IMR-90 (cell line): ENCODE results near the gene TAS2R3. TPM values are rescaled to one million over a fixed set of nuclear protein-coding genes. Genes with fewer than 3 reads are reported as not detected.

Experiments used
- ATAC-seq: fragments of 200-7000 bp; cut with Tn5 transposase; 2 replicates; pipeline ENCODE4 v1.9.1; 2020; ENCODE audit warnings: low read depth, mild to moderate bottlenecking, moderate library complexity
- BruUV-seq: library from RNA; stranded (reverse); fragments of 400-500 nt; replicated peaks from 2 replicates; lab custom pipeline; 2021; lab: Mats Ljungman, UMichigan
- CTCF ChIA-PET: fragments of 300-600 bp; formaldehyde crosslinking; extraction: SDS; loops from one replicate; lab custom pipeline; 2021; ENCODE audit warnings: antibody characterized with exemption; lab: Yijun Ruan, JAX
- POLR2A ChIA-PET: fragments of 300-600 bp; sonication (Branson Sonifier 250); formaldehyde crosslinking; loops from one replicate; lab custom pipeline; 2022; ENCODE audit warnings: antibody characterized with exemption; ENCODE audit not compliant: unreplicated experiment; lab: Charles Lee
- DNase-seq: peaks from one replicate; pipeline ENCODE4 v3.0.0; 2013
- H2AFZ ChIP-seq: replicated peaks from 2 replicates; pipeline ENCODE3; 2013; ENCODE audit warnings: low read length, mild to moderate bottlenecking; ENCODE audit not compliant: poor library complexity
- H2AK5ac ChIP-seq: 2 replicates; pipeline ENCODE4 v1.6.1; 2013; ENCODE audit warnings: low read depth, low read length, inconsistent platforms
- H2AK9ac ChIP-seq: replicated peaks from 2 replicates; pipeline ENCODE3; 2013; ENCODE audit warnings: mild to moderate bottlenecking, low read depth, low read length, moderate library complexity; ENCODE audit not compliant: poor library complexity
- H2BK120ac ChIP-seq: 2 replicates; pipeline ENCODE4 v1.6.1; 2013; ENCODE audit warnings: low read depth, low read length, inconsistent platforms
- H2BK15ac ChIP-seq: 3 replicates; pipeline ENCODE4 v1.6.1; 2013; ENCODE audit warnings: low read depth, low read length, inconsistent platforms
- H2BK20ac ChIP-seq: 2 replicates; pipeline ENCODE4 v1.6.1; 2013; ENCODE audit warnings: low read depth, mild to moderate bottlenecking, inconsistent platforms, low read length, moderate library complexity
- H2BK5ac ChIP-seq: 2 replicates; pipeline ENCODE4 v1.6.1; 2013; ENCODE audit warnings: mild to moderate bottlenecking, low read depth, low read length, inconsistent platforms; ENCODE audit not compliant: poor library complexity, severe bottlenecking
- H3K14ac ChIP-seq: replicated peaks from 2 replicates; pipeline ENCODE4 v1.6.1; 2013; ENCODE audit warnings: low read depth, low read length, inconsistent platforms
- H3K18ac ChIP-seq: 2 replicates; pipeline ENCODE4 v1.6.1; 2013; ENCODE audit warnings: low read depth, low read length, control low read depth
- H3K23ac ChIP-seq: 2 replicates; pipeline ENCODE4 v1.6.1; 2013; ENCODE audit warnings: low read depth, low read length, inconsistent platforms
- H3K27ac ChIP-seq: 2 replicates; pipeline ENCODE4 v1.5.1; 2013; ENCODE audit warnings: mild to moderate bottlenecking, control low read depth, low read length; ENCODE audit not compliant: insufficient read depth
- H3K27me3 ChIP-seq: 2 replicates; pipeline ENCODE4 v1.6.1; 2013; ENCODE audit warnings: low read length; ENCODE audit not compliant: control insufficient read depth, insufficient read depth
- H3K36me3 ChIP-seq: 2 replicates; pipeline ENCODE4 v1.6.1; 2013; ENCODE audit warnings: low read length, mixed read lengths; ENCODE audit not compliant: control insufficient read depth, insufficient read depth
- H3K4ac ChIP-seq: 2 replicates; pipeline ENCODE4 v1.6.1; 2013; ENCODE audit warnings: low read depth, low read length, inconsistent platforms
- H3K4me1 ChIP-seq: 2 replicates; pipeline ENCODE4 v1.6.1; 2013; ENCODE audit warnings: low read length, mixed read lengths; ENCODE audit not compliant: control insufficient read depth, insufficient read depth
- H3K4me2 ChIP-seq: 2 replicates; pipeline ENCODE4 v1.6.1; 2013; ENCODE audit warnings: low read depth, mild to moderate bottlenecking, control low read depth, low read length, moderate library complexity
- H3K4me3 ChIP-seq: 2 replicates; pipeline ENCODE4 v1.5.1; 2013; ENCODE audit warnings: low read depth, mild to moderate bottlenecking, control low read depth, low read length, moderate library complexity; ENCODE audit not compliant: insufficient read depth
- H3K56ac ChIP-seq: 2 replicates; pipeline ENCODE4 v1.6.1; 2013; ENCODE audit warnings: low read length, inconsistent platforms; ENCODE audit not compliant: insufficient read depth; ENCODE audit errors: extremely low read depth
- H3K79me1 ChIP-seq, 2 experiments: 2 replicates each; pipeline ENCODE4 v1.6.1; 2013; ENCODE audit warnings: low read length in 2 of 2, inconsistent platforms in 1 of 2, low read depth in 1 of 2
- H3K9ac ChIP-seq: 2 replicates; pipeline ENCODE4 v1.6.1; 2013; ENCODE audit warnings: low read depth, low read length, control low read depth
- H3K9me1 ChIP-seq: 2 replicates; pipeline ENCODE4 v1.6.1; 2013; ENCODE audit warnings: low read length, inconsistent platforms; ENCODE audit not compliant: insufficient read depth
- H3K9me3 ChIP-seq: 2 replicates; pipeline ENCODE4 v1.6.1; 2013; ENCODE audit warnings: low read length; ENCODE audit not compliant: control insufficient read depth, insufficient read depth
- H4K20me1 ChIP-seq: 2 replicates; pipeline ENCODE4 v1.6.1; 2013; ENCODE audit warnings: low read length, inconsistent platforms; ENCODE audit not compliant: insufficient read depth
- H4K5ac ChIP-seq: 2 replicates; pipeline ENCODE4 v1.6.1; 2013; ENCODE audit warnings: mild to moderate bottlenecking, low read depth, low read length, control low read depth
- H4K8ac ChIP-seq, 2 experiments: 2 replicates each; pipeline ENCODE4 v1.6.1; 2013; ENCODE audit warnings: low read depth in 2 of 2, low read length in 2 of 2, control low read depth in 1 of 2, inconsistent platforms in 1 of 2
- H4K91ac ChIP-seq: 2 replicates; pipeline ENCODE4 v1.6.1; 2013; ENCODE audit warnings: low read depth, low read length, inconsistent platforms; ENCODE audit not compliant: insufficient read depth
- BHLHE40 ChIP-seq: fragments of 150-350 bp; IDR thresholded peaks from 2 replicates; pipeline ENCODE4 v1.6.1; 2016; ENCODE audit warnings: mild to moderate bottlenecking, low read depth, low read length
- CEBPB ChIP-seq: IDR thresholded peaks from 2 replicates; pipeline ENCODE4 v1.6.1; 2012; ENCODE audit warnings: low read depth, low read length, improper control_type of control experiment
- CHD1 ChIP-seq: IDR thresholded peaks from 2 replicates; pipeline ENCODE4 v1.6.1; 2012; ENCODE audit warnings: low read depth, low read length, improper control_type of control experiment
- MAFK ChIP-seq: IDR thresholded peaks from 2 replicates; pipeline ENCODE4 v1.6.1; 2012; ENCODE audit warnings: low read depth, low read length, improper control_type of control experiment
- MAZ ChIP-seq: IDR thresholded peaks from 2 replicates; pipeline ENCODE4 v1.6.1; 2012; ENCODE audit warnings: low read depth, mild to moderate bottlenecking, low read length, improper control_type of control experiment, moderate library complexity, borderline replicate concordance
- NFE2L2 ChIP-seq: fragments of 150-350 bp; IDR thresholded peaks from 2 replicates; pipeline ENCODE4 v1.6.1; 2016; ENCODE audit warnings: low read depth, mild to moderate bottlenecking, low read length
- POLR2A ChIP-seq: IDR thresholded peaks from 2 replicates; pipeline ENCODE4 v1.6.1; 2012; ENCODE audit warnings: mild to moderate bottlenecking, low read depth, low read length
- RAD21 ChIP-seq: IDR thresholded peaks from 2 replicates; pipeline ENCODE4 v1.6.1; 2012; ENCODE audit warnings: low read length, improper control_type of control experiment
- RFX5 ChIP-seq: IDR thresholded peaks from 2 replicates; pipeline ENCODE4 v1.8.0; 2012; ENCODE audit warnings: low read depth, mild to moderate bottlenecking, low read length, moderate library complexity
- WGBS, 2 experiments: methylation state at CpG; one replicate each; pipeline versions ENCODE4 v1.1.5 to v1.1.7; 2013; ENCODE audit warnings: missing lambda C conversion rate in 2 of 2; ENCODE audit not compliant: insufficient read length in 1 of 2; ENCODE audit errors: extremely low coverage in 2 of 2; 5-methylcytosine and 5-hydroxymethylcytosine counted together
- dilution Hi-C: fragments of 300-500 bp; cut with HindIII; formaldehyde crosslinking; loops from one replicate; pipeline ENCODE4 v1.14.3; 2018; ENCODE audit warnings: low sequenced_read_pairs; ENCODE audit not compliant: unreplicated experiment
- in situ Hi-C: fragments of 300-500 bp; cut with MboI; formaldehyde crosslinking; loops from 3 replicates; pipeline ENCODE4 v1.14.3; 2019; ENCODE audit warnings: low sequenced_read_pairs, inconsistent platforms, mixed read lengths
- intact Hi-C: fragments of 100-400 bp; cut with micrococcal nuclease; formaldehyde crosslinking; loops from 2 replicates; pipeline ENCODE4 v1.10.0; 2022
- polyA plus RNA-seq, 3 experiments: library from polyadenylated mRNA; depleted of rRNA; stranded (reverse); fragments of >200 nt; gene quantifications; 2 replicates each; pipeline ENCODE4 v1.2.3, GENCODE V29; 2012; ENCODE audit warnings: low replicate concordance in 1 of 3
- total RNA-seq: library from RNA; depleted of rRNA; stranded (reverse); fragments of >200 nt; gene quantifications from 2 replicates; pipeline ENCODE4 v1.2.3, GENCODE V29; 2012
- TF ChIP-seq, protein P1 (sequence below): conservative IDR thresholded peaks from 2 replicates; pipeline ENCODE4 v1.5.1; 2012; ENCODE audit warnings: mild to moderate bottlenecking, low read depth, low read length, improper control_type of control experiment

TAS2R3 gene
- total and polyA plus RNA-seq, 2 of the 4 experiments (the other 2 are of a cell fraction), result 0.72 TPM; not detected in 1

- Histone ChIP-seq H2BK20ac (no peak overlapping the region), H3K4me3 (no peak overlapping the region), H3K36me3 (no peaks in the 10 kb centered on the region), H3K4ac (no peak overlapping the region), H4K8ac (no peak overlapping the region), H3K56ac (no peak overlapping the region), H3K9me1 (no peaks in the 10 kb centered on the region), H2BK120ac (no peak overlapping the region), H3K27ac (no peak overlapping the region), H4K20me1 (no peaks in the 10 kb centered on the region), H2BK15ac (no peak overlapping the region), H3K18ac (no peak overlapping the region), H2AK9ac (no peak overlapping the region), H2AK5ac (no peak overlapping the region), H3K4me1 (no peaks in the 10 kb centered on the region), H3K79me1 (no peaks in the 10 kb centered on the region), H2BK5ac (no peak overlapping the region), H4K5ac (no peak overlapping the region), H3K4me2 (peak overlapping the region; percentile 45; the same call in 1 of the 2 replicates), H3K14ac (no peak overlapping the region), H3K9me3 (no peaks in the 10 kb centered on the region), H3K27me3 (no peaks in the 10 kb centered on the region), H3K9ac (no peak overlapping the region), H4K91ac (no peak overlapping the region), H2AFZ (no peak overlapping the region), H3K23ac (no peak overlapping the region)
- 20% methylated on average over 1 of the region's 24 CpGs; no CpG with 5 or more reads in 1 of the 2 experiments for WGBS, 2 experiments
- dilution Hi-C loops (no loop called here), in situ Hi-C loops (no loop called here), intact Hi-C loops (loop anchor here (10.0 kb wide), 1 partner anchor 197 kb away; no protein-coding TSS in a partner anchor)
- DNase-seq (no peak), ATAC-seq (no peak)
- TF ChIP-seq RFX5, result no peak
- no peak for TF ChIP-seq NFE2L2
- TF ChIP-seq CHD1, result no peak
- TF ChIP-seq MAFK, result no peak
- TF ChIP-seq POLR2A, result no peak
- no peak for TF ChIP-seq CEBPB
- no peak for TF ChIP-seq BHLHE40
- TF ChIP-seq, protein P1, sequence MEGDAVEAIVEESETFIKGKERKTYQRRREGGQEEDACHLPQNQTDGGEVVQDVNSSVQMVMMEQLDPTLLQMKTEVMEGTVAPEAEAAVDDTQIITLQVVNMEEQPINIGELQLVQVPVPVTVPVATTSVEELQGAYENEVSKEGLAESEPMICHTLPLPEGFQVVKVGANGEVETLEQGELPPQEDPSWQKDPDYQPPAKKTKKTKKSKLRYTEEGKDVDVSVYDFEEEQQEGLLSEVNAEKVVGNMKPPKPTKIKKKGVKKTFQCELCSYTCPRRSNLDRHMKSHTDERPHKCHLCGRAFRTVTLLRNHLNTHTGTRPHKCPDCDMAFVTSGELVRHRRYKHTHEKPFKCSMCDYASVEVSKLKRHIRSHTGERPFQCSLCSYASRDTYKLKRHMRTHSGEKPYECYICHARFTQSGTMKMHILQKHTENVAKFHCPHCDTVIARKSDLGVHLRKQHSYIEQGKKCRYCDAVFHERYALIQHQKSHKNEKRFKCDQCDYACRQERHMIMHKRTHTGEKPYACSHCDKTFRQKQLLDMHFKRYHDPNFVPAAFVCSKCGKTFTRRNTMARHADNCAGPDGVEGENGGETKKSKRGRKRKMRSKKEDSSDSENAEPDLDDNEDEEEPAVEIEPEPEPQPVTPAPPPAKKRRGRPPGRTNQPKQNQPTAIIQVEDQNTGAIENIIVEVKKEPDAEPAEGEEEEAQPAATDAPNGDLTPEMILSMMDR, result no peak
- no peak for TF ChIP-seq MAZ
- no peak for TF ChIP-seq RAD21
- ChIA-PET CTCF (no interaction called here), POLR2A (no interaction called here)
- no TSS peak for BruUV-seq
Observed at GRCh38 chr7:141731476-141732149, 32.3 kb upstream of the TAS2R3 start.
